IPS DF 4.7 (cell line): ENCODE results near the gene PPARA.

Experiments used
- DNase-seq: peaks from one replicate; pipeline ENCODE4 v3.0.0-alpha.2; 2013; ENCODE audit warnings: low spot score; ENCODE audit errors: extremely low read depth

PPARA gene

DNA sequence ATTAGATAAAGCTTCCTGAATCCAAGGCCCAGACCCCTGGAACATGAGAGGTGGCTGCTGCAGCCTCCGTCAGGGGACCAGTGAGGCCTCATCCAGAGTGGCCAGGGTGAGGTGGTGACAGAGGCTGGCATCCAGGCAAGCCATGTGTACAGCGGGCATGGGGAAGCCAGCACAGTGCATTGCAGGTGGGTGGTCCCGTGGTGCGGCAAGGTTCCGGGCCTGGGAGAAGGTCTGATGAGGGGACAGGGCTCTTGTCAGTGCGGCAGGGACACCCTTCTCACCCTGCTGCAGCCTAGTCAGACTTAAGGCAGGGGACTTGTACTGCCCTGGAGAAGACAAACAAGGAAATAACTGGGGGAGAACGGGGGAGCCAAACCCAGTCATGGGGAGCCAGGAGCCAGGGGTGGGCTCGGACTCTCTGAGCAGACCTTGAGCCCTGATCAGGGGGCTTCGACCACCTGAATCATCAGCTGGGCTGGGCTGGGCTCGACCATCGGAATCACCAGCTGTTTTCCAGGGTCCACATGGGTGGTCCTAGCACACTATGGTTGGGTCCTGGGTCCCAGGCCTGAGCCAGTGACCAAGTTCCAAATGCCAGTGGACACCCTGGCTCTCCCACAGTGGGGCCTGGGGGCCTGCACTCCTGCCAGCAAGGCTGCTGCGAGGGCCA lies 122.6 kb downstream of the PPARA start:
- no peak for DNase-seq

GRCh38 chr22:46273432-46274148 lies 123.3 kb downstream of the PPARA start:
- DNase-seq, result no peak

DNA sequence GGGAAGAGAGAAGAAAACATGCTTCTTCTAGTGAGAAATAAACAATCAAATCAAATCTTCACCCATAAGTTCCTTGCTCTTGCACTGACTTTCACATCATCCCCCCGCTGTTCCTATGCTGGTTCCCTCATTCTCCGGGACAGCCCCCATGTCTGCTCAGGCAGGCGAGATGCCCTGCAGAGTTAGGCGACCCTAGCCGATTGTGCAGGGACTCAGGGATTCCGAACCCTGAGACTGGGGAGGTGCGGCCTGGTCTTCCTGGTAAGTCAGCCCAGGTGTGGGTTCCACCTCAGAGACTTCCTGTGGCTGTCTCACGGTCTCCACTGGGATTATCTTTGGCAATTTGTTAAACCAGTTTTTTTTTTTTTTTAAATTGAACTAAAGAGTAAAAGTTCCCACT lies 124.1 kb downstream of the PPARA start:
- DNase-seq, result no peak

- no peak for DNase-seq
Observed at GRCh38 chr22:46275455-46276122, 125.3 kb downstream of the PPARA start.

- no peak for DNase-seq
Observed at GRCh38 chr22:46276563-46276962, 126.2 kb downstream of the PPARA start.

DNA sequence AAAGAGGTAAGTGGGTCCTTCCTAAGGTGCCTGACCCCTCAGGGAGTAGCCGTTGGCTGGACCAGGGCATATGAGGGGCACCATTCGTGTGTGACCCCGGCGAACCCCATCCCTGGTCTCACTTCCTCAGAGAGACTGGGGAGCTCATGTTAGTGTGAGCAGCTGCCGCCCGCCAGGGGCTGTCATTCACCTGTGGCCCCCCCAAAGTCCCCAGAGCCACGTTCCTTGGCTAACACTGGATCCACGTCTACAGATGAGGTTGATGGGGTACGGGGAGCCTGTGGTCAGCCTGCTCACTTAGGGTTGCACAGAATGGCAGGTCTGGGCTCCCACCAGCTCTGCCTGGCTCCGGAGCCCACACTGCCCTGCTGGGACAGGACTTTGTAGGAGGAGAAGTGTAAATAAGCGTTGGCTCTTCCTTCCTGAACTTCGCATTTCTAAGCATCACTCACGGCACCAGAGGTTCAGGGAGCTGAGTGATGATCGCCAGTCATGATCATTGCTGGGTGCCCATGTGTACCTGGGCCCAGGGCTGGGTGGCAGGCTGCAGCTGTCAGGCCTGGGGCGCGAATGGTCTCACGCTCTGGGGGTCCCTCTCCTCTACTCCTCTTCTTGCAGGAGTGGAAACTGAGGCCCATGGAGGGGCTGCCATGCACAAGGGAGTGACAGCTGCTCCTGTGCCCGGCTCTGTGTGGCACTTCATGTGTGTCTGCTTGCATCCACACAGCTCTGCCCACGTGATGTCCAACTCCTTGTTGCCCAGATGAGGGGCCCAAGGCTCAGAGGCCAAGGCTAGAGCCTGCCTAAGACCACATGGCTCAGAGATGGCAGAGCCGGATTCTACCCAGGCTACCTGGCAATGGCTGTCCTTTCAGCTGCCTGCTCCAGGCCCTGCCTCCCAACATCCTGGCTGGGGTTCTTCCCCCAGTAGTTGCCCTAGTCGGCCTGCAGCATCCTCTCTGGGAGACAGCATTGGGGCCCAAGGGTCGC lies 128.6 kb downstream of the PPARA start:
- DNase-seq, result no peak

- DNase-seq, result no peak
Observed at GRCh38 chr22:46280063-46280817, 129.9 kb downstream of the PPARA start.

DNA sequence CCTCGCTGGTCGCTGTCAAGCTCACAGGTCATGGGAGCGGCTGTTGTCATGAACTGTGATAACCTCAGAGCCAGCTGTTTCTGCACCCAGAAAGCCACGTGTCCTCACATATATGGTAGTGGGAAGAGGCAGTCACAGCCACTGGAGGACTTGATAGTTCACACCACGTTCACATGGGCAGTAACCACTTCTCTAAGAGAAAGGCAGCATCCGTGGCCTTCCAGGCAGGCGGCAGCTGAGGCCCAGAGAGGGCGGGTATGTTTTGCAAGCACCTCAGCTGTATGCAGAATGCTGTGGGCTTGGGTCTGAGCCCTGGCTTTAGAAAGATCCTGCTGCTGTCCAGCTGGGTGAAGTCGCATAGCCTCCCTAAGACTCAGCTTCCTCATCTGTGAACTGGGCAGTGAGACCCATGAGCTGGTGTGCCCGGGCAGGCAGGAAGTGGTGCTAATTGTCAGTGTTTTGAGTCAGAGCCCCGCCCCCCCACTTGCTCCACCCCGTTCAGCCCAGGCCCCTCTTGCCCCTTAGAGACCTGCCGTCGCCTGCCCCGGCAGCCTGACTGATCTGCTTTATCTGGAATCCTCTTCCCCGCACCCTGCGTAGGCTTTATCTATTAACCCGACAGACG lies 130.8 kb downstream of the PPARA start:
- DNase-seq, result no peak

DNA sequence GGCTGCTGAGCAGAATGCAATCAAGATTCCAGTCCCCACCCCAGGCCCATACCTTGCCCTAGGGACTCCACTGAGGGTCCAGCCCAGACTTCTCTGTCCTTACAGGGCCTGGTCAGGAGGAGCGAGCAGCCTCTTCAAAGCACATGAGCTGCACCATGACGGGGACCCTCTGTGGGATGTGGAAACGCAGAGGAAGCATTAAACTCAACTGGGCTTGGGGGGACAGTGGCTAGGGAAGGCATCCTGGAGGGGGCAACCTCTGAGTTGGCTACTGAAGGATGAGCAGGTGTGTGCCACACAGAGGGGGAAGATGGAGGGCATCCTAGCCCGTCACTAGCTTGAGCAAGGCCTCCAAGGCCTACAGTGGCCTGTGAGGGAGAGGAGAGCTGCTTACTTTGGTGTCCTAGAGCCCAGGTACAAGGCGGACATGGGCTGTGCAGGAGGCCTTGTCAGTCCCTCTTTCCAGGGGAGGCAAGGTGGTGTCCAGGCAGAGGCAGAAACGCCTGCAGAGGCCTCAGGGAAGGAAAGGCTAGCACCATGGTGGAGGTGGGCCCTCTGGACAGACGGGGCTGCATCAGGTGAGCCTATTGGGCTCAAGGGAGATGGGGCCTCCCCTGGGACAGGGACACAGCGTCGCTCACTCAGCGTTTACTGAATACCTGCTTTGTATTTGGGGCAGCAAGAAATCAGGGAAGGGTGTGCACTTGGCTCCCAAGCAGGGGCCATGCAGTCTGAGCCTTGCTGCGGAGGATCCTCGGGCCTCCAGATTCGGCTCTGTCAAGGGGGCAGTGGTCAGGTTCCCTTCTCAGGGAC lies 131.7 kb downstream of the PPARA start:
- no peak for DNase-seq

- DNase-seq, result no peak
Observed at GRCh38 chr22:46286006-46286405, 135.7 kb downstream of the PPARA start.

DNA sequence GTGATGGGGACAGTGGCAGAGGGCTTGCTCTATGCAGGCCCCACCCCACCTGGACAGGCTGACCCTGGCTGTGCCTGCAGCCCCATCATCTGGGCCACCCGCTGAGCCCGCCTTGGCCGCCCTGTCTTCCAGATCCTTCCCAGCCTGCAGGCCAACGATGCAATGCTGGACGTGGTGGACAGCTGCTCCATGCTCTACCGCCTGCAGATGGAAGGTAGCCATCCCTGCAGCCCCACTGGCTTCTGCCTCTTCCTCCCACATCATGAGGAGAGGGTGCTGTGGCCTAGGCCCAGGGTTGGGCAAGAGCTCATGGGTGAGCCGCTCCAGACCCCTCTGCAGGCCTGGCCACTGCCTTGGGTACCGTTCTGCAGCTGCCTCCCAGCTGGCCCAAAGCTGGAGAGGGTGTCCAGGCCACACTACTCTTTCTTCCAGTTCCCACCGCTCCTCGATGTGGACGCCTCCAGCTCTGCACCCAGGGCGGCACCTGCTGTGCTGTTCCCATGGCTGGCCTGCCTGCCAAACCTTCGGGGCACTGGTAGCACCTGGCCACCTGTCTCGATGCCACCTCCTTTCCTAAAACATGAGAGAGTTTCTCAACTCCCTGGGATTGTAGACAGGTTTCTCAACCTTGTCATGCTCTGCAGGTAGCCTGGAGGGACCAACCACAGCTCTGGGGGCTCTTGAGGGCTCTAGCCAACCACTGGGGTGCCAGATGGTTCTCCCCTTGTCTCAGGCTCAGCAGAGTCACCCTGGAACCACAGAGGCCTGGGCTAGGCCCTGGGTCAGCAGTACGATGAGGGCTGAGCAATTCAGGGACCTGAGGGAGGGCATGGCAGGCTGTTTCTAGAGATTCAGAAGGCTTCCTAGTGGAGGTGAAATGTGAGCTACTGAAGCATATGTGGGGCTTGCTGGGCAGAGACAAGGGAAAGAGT lies 136.9 kb downstream of the PPARA start:
- DNase-seq, result no peak

GRCh38 chr22:46287873-46288751 lies 137.8 kb downstream of the PPARA start:
- no peak for DNase-seq

DNA sequence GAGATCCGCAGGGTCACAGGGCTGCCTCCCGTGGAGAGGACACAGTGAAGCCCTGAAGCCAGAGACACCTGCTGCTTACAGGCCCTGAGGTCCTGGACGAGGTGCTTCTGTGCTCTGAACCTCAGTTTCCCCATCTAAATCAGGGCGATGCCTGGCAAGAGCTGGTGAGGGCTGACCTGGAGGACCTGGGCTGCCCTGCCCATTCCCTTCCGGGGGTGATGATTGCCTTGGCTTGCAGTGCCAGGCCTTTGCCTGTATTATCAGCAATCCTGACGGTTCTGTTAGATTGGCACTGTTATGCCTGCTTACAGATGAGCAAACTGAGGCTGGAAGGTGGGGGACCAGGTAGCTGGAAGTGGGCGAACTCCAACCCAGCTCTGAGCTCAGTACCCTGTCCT lies 138.5 kb downstream of the PPARA start:
- DNase-seq, result no peak

- no peak for DNase-seq
Observed at GRCh38 chr22:46289244-46289891, 139.0 kb downstream of the PPARA start.

GRCh38 chr22:46290121-46290842 lies 140.0 kb downstream of the PPARA start:
- DNase-seq, result no peak
